NK-92 (cell line): ENCODE results near the gene MTMR11.

Experiments used
- DNase-seq: peaks from one replicate; lab custom pipeline; 2025; ENCODE audit not compliant: unreplicated experiment; lab: John Stamatoyannopoulos, UW

The MTMR11 gene

GRCh38 chr1:149936992-149937705 is 470 bp upstream of the MTMR11 start:
- no peak for DNase-seq

GRCh38 chr1:149934356-149934755 is 2.3 kb downstream of the MTMR11 start:
- no peak for DNase-seq

GRCh38 chr1:149933208-149933607 is 3.5 kb downstream of the MTMR11 start:
- DNase-seq: no peak

- DNase-seq: no peak
Observed at GRCh38 chr1:149932474-149932873, 4.2 kb downstream of the MTMR11 start.

GRCh38 chr1:149931212-149931790 is 5.4 kb downstream of the MTMR11 start:
- no peak for DNase-seq

GRCh38 chr1:149929856-149930255 is 6.8 kb downstream of the MTMR11 start:
- no peak for DNase-seq

- no peak for DNase-seq
Observed at GRCh38 chr1:149928401-149928724, 8.3 kb downstream of the MTMR11 start.

GRCh38 chr1:149927563-149928400 is 8.9 kb downstream of the MTMR11 start, which contains the start of gene SF3B4:
SF3B4 (minus strand) TSS chr1:149927803; CDS start chr1:149927759, 44 bp downstream.
- DNase-seq: peak; percentile 55

- DNase-seq: no peak
Observed at GRCh38 chr1:149927056-149927562, 9.6 kb downstream of the MTMR11 start.

GRCh38 chr1:149926296-149926695 is 10.4 kb downstream of the MTMR11 start:
- no peak for DNase-seq

- DNase-seq: no peak
Observed at GRCh38 chr1:149925751-149926150, 10.9 kb downstream of the MTMR11 start.

- DNase-seq: no peak
Observed at GRCh38 chr1:149925345-149925744, 11.3 kb downstream of the MTMR11 start.

GRCh38 chr1:149923626-149924025 is 13.1 kb downstream of the MTMR11 start:
- DNase-seq: no peak

- DNase-seq: no peak
Observed at GRCh38 chr1:149917571-149918144, 19.0 kb downstream of the MTMR11 start, which contains the start of gene SV2A. SV2A (minus strand) TSS chr1:149917844; CDS start chr1:149913840, 4,004 bp downstream.

GRCh38 chr1:149916898-149917252 is 19.8 kb downstream of the MTMR11 start:
- no peak for DNase-seq

GRCh38 chr1:149916193-149916897 is 20.3 kb downstream of the MTMR11 start:
- DNase-seq: no peak

- DNase-seq: no peak
Observed at GRCh38 chr1:149915429-149916192, 21.1 kb downstream of the MTMR11 start.

- no peak for DNase-seq
Observed at GRCh38 chr1:149914545-149914944, 22.1 kb downstream of the MTMR11 start.

- DNase-seq: no peak
Observed at GRCh38 chr1:149906570-149907075, 30.1 kb downstream of the MTMR11 start.
